HG03045 (cell line): ENCODE data around the gene CNNM4.
"Not testable (repeated sequence)": the region's sequence is repeated elsewhere in the genome, so short reads cannot be mapped to it uniquely, and the experiment has no call there.

ENCODE experiments used
- ATAC-seq: cut with Tn5 transposase; IDR thresholded peaks from one replicate; pipeline ENCODE4 v1.9.1; 2021; ENCODE audit warnings: mild to moderate bottlenecking, moderate library complexity; ENCODE audit not compliant: unreplicated experiment

Gene CNNM4

GRCh38 chr2:96788442-96789244, 27.9 kb downstream of the CNNM4 start:
- ATAC-seq: no peak

DNA sequence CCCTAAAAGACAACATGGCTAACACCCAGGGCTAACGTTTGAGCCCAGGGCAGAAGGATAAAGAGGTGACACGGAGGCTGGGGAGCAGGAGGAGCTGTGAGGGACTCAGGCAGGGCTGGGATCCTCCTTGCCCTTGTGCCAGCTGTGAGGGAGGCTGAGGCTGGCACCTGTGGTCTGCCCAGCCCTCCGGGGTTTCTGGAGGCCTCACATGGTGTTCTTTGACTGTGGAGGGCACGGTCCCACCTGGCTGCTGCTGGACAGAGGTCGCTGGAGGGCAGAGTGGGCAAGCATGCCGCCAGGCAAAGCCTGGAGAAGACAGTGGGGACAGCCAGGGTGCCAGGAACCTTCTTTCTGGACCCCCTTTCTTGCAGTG, 28.5 kb downstream of the CNNM4 start:
- ATAC-seq: no peak

DNA sequence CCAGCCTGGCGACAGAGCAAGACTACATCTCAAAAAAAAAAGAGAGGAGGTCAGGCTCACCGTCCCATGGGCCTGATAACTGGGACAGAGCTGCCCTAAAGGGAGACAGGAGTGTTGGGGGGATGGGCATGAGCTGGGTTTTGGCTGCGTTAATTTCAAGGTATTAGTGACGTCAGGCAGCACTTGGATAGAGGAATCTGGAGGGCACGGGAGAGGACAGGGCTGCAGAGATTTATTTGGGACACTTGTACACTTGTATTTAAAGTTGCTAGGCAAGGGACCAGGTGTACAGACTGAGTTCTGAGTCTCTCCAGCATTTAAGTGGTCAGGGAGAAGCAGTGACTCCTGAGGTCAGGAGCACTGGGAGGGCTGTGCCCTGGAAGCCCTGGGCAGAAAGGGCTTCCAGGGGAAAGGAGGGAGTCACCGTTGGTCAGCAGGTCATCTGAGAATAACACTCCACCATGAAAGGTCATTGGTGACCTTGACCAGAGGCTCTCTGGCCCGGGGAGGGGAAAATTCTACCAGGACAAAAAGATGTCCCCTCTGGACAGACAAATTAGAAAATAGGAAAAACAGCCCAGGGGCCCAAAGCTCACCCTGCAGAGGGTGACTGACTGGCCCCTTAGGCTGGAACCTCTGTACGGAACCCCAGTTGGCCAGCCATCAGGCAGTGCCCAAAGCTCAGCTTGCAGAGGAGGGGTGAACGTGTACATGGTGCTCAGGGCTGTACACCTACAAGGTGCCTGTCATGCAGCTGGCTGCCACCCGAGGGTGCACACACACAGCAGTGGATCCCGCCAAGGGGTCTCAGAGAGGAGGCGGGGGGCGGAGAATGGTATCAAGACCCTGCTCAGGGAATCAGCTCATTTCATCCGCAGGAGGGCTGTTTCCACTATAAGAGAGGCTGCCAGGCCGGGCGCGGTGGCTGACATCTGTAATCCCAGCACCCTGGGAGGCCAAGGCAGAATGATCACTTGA, 32.4 kb downstream of the CNNM4 start:
- ATAC-seq: no peak

- ATAC-seq: no peak
Measured at GRCh38 chr2:96795076-96795475, 34.4 kb downstream of the CNNM4 start.

- ATAC-seq: not testable (repeated sequence)
Measured at GRCh38 chr2:96796497-96796896, 35.8 kb downstream of the CNNM4 start.

DNA sequence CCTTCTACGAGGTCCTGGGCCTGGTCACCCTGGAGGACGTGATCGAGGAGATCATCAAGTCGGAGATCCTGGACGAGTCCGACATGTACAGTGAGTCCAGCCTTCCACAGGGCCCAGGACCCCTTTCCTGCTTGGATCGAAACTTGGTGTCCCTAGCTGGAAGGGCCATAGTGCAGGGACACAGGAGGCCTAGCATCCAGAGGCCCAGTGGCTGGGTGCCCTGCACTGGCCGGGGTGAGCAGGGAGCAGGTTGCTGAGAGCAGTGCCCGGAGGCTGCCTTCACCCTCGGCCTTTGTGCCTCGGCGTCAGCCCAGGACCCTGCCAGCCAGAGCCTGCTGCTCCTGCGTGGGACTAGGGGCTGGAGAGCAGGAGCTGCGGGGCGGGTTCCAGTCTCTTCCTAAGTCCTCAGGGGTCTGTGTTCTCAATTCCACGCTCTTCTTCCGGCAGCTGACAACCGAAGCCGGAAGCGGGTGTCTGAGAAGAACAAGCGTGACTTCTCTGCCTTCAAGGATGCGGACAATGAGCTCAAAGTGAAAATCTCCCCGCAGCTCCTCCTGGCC, 36.4 kb downstream of the CNNM4 start:
- no peak for ATAC-seq

DNA sequence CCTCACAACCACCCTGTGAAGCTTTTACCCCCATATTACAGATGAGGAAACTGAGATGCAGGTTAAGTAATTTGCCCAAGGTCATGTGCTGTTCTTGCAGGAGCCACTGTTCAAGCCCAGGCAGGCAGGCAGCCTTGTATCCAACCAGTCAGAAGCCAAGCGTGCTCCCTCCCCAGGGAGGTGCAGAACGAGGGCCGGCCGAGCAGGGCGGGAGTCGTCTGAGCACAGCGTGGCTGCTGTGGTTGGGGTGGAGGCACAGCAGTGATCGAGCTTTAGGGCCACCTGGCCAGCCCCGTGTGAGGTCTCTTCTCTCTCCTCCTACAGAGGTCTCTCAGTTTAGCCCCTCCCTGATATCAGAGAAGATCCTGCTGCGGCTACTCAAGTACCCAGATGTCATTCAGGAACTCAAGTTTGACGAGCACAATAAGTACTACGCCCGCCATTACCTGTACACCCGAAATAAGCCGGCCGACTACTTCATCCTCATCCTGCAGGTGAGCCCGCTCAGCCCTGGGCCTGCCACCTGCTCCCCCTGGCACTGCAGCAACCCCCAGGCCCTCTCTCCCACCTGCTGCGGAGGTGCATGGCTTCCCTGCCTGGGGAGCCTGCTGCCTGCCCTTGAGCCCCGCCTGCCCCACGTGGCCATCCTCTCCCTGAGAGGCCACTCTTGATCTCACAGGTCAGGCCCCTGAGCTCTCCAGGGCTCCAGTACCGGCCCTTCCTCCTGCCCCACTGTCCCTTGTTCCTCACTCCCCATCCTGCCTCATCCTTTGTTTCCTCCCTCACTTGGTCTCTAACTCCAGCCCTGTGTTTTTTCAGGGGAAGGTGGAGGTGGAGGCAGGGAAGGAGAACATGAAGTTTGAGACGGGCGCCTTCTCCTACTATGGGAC, 38.3 kb downstream of the CNNM4 start:
- ATAC-seq: no peak

- no peak for ATAC-seq
Measured at GRCh38 chr2:96799623-96799935, 38.9 kb downstream of the CNNM4 start.

GRCh38 chr2:96800061-96801004, 39.6 kb downstream of the CNNM4 start:
- ATAC-seq: no peak

DNA sequence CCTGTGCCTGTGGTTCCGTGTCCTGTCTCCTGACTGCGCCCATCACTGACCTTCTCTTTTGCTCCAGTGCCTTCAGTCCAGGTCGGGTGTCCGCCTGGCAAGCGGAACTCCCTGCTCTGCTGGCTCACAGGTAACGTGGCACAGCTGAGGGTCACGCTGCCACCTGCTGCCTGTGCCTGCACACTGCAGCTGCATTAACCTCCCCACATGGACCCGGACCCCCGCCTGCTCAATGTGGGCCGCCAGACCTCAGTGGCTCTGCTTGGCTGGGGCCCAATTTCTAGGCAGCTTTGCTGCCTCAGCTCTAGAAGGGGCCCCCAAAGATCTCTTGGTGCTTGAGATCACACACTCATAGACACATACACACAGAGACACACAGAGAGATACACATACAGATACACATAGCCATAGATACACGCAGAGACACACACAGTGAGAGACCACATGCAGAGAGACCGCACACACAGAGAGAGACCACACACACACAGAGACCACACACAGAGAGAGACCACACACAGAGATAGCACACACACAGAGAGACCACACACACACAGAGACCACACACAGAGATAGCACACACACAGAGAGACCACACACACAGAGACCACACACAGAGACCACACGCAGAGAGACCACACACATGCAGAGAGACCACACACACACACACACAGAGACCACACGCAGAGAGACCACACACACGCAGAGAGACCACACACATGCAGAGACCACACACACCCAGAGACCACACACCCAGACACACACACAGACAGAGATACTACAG, 40.5 kb downstream of the CNNM4 start:
- no peak for ATAC-seq

GRCh38 chr2:96801786-96802595, 41.3 kb downstream of the CNNM4 start:
- no peak for ATAC-seq

- ATAC-seq: no peak
Measured at GRCh38 chr2:96802721-96803120, 42.0 kb downstream of the CNNM4 start.

GRCh38 chr2:96804986-96805385, 44.3 kb downstream of the CNNM4 start:
- ATAC-seq: no peak

DNA sequence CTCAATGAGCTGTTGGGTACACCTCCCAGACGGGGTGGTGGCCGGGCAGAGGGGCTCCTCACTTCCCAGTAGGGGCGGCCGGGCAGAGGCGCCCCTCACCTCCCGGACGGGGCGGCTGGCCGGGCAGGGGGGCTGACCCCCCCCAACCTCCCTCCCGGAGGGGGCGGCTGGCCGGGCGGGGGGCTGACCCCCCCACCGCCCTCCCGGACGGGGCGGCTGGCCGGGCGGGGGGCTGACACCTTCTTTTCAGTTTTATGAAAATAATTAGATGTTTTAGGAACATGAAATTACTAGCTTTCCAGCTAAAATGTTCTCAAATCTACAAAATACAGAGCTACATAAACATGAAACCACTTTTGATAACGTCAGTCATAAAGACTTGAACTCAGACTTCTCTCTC, 45.2 kb downstream of the CNNM4 start:
- not testable (repeated sequence) for ATAC-seq

DNA sequence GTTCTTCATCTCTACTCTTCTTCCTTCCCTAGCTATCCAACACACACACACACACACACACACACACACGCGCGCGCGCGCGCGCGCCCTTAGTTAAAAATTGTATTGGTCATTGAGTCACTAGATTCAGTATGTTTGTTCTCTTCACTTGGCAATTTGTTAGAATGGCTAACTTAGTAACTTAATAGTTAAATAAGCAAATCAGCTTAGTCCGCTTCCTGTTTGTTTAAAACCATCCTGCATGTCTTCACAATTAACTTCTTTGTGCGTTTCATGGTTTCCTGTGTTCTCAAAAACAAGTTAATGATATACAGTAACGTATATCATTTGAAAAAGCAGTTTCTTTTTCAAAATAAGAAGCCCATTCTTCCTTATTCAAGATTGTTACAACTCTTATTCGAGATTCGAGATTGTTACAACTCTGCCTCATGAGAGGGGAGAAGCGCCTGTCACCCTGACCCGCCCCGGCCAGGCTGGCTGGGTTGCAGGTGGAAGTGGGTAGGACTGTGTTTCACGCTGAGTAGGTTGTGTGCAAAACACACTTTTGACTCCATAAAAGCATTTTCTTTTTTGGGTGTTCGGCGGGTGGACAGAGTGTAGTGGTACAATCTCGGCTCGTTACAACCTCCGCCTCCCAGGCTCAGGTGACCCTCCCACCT, 45.9 kb downstream of the CNNM4 start:
- no peak for ATAC-seq

GRCh38 chr2:96807127-96807471, 46.4 kb downstream of the CNNM4 start:
- ATAC-seq: no peak

DNA sequence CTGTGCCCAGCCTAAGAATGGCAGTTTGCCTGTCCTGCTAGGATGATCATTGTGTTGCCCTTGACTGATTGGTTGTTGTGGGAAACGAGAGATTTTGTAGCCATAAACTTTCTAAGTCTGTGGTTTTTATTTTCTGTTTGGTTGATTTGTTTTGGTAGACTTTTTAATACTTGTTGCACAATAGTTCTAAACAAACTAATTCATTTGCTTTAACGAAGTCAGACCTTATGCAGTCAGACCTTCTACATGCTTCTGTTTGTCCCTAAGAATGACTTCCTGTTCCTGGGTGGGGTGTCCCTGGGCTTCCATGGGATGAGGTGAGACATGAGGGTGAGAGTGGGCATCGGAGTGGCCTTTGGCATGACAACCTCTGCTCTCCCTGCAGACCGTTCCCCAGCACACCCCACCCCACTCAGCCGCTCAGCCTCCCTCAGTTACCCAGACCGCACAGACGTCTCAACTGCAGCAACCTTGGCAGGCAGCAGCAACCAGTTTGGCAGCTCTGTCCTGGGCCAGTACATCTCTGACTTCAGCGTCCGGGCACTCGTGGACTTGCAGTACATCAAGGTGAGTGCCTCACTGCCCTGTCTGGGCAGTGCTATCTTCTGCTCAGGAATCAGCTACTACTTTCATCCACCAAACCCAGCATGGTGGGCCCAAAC, 47.6 kb downstream of the CNNM4 start:
- no peak for ATAC-seq
